Activated B cell treated with CpG ODN at 0.5 μM for 24 hours (primary cell): ENCODE results near the gene AMMECR1. TPM values are rescaled to one million over a fixed set of nuclear protein-coding genes. Genes with fewer than 3 reads are reported as not detected.

ENCODE experiments used
- ATAC-seq: fragments of 200-7000 bp; cut with Tn5 transposase; one replicate; pipeline ENCODE4 v1.10.0; 2021; ENCODE audit warnings: low read depth, mild to moderate bottlenecking, moderate library complexity
- CTCF ChIA-PET: fragments of 350-600 bp; sonication (Branson Sonifier 250); formaldehyde crosslinking; loops from one replicate; lab custom pipeline; 2021; ENCODE audit warnings: antibody characterized with exemption; lab: Charles Lee
- POLR2A ChIA-PET: fragments of 350-600 bp; sonication (Branson Sonifier 250); formaldehyde crosslinking; loops from one replicate; lab custom pipeline; 2021; ENCODE audit warnings: antibody characterized with exemption; lab: Charles Lee
- DNase-seq: peaks from one replicate; pipeline ENCODE4 v3.0.0; 2022
- H3K27ac Mint-ChIP-seq: one replicate; pipeline ENCODE4 v1.8.0; 2020; ENCODE audit warnings: mixed read lengths
- H3K27me3 Mint-ChIP-seq: one replicate; pipeline ENCODE4 v1.8.0; 2021; ENCODE audit warnings: mixed read lengths
- H3K36me3 Mint-ChIP-seq: one replicate; pipeline ENCODE4 v1.8.0; 2021; ENCODE audit warnings: low read depth, mixed read lengths
- H3K4me1 Mint-ChIP-seq: one replicate; pipeline ENCODE4 v1.8.0; 2021; ENCODE audit warnings: mixed read lengths
- H3K4me3 Mint-ChIP-seq: one replicate; pipeline ENCODE4 v1.8.0; 2020; ENCODE audit warnings: mild to moderate bottlenecking, mixed read lengths
- H3K9me3 Mint-ChIP-seq: one replicate; pipeline ENCODE4 v1.8.0; 2020; ENCODE audit warnings: mixed read lengths
- CTCF ChIP-seq: fragments of 200-600 bp; IDR thresholded peaks from one replicate; pipeline ENCODE4 v1.8.0; 2022; ENCODE audit warnings: antibody characterized with exemption, mild to moderate bottlenecking
- intact Hi-C: fragments of 100-400 bp; cut with micrococcal nuclease; formaldehyde crosslinking; loops from one replicate; pipeline ENCODE4 v1.15.1; 2024
- total RNA-seq: library from RNA; stranded (reverse); gene quantifications from 2 replicates; pipeline ENCODE4 v1.2.3, GENCODE V29; 2022

AMMECR1 gene
- total RNA-seq, 1 donor from 2014 or later = 10.8 TPM

- no peaks in the 10 kb centered on the region for H3K27me3 Mint-ChIP-seq
- ChIA-PET POLR2A (no interaction called here), CTCF (no interaction called here)
- H3K9me3 Mint-ChIP-seq = no peaks in the 10 kb centered on the region
- no peaks in the 10 kb centered on the region for H3K36me3 Mint-ChIP-seq
- DNase-seq (no peak), ATAC-seq (no peak)
- no peak overlapping the region for H3K4me3 Mint-ChIP-seq
- peaks cover 4% of the 10 kb centered on the region for H3K4me1 Mint-ChIP-seq
- no peak overlapping the region for H3K27ac Mint-ChIP-seq
- no peak for TF ChIP-seq CTCF
- intact Hi-C loops = no loop called here
These were observed 8.8 kb upstream of the AMMECR1 start for GRCh38 chrX:110326712-110327111.

DNA sequence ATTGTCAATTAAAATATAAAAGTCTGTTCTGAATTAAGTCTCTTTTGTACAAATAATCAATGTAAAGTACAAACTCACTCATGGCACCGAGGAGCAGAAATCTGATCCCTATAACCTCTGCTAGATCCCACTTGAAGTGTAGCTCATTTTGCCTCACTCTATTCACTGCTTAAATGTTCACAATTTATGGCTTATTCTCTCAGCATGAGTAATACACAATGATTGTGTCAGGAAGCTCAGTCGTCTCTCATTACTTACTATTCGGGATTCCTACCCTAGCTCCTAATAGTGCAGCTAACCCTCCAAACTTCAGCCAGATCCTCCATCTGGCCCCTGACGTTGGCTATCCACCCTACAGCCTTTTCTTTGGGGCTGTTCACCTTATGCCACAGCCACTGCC is 4.7 kb upstream of the AMMECR1 start:
- DNase-seq = no peak
- POLR2A ChIA-PET = no interaction called here
- no peaks in the 10 kb centered on the region for H3K9me3 Mint-ChIP-seq
- CTCF ChIA-PET = no interaction called here
- ATAC-seq = no peak
- H3K36me3 Mint-ChIP-seq = no peaks in the 10 kb centered on the region
- no peak for TF ChIP-seq CTCF
- no peak overlapping the region for H3K27ac Mint-ChIP-seq
- no peaks in the 10 kb centered on the region for H3K27me3 Mint-ChIP-seq
- no peak overlapping the region for H3K4me3 Mint-ChIP-seq
- intact Hi-C loops = no loop called here
- peaks cover 10% of the 10 kb centered on the region for H3K4me1 Mint-ChIP-seq

- H3K4me3 Mint-ChIP-seq = no peak overlapping the region
- no peak for TF ChIP-seq CTCF
These were observed 3.8 kb upstream of the AMMECR1 start for GRCh38 chrX:110321670-110322069.

DNA sequence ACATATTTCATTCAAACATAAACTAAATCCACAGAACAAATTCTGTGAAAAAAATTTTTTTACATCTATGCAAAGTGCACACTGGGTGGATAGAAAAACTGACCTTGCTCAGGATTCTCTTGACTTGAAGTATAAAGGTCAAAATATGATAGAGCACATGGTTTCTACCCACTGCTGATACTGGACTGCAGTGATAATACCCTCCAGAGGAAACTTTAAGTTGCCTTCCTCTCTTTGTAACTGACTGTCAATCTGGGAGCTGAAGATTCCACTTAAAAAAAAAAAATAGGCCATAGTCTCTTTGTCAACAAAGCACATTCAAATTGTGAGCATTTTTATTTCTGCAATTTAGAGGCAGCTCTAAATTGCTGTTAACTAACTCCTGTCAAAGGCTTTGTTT is 3.2 kb upstream of the AMMECR1 start:
- intact Hi-C loops = no loop called here
- ChIA-PET POLR2A (no interaction called here), CTCF (interaction anchor here (0.6 to 1.0 kb wide), 2 partner anchors 9 to 238 kb away, joined by 3 read pairs; no protein-coding TSS in a partner anchor)
- Mint-ChIP-seq H3K4me3 (no peak overlapping the region), H3K27me3 (no peaks in the 10 kb centered on the region), H3K4me1 (peaks cover 15% of the 10 kb centered on the region), H3K9me3 (no peaks in the 10 kb centered on the region), H3K36me3 (peaks cover 2% of the 10 kb centered on the region), H3K27ac (no peak overlapping the region)
- no peak for DNase-seq
- no peak for TF ChIP-seq CTCF
- ATAC-seq = no peak

More at GRCh38 chrX:110321670-110322069, 3.8 kb upstream of the AMMECR1 start:
- Mint-ChIP-seq H3K27ac (no peak overlapping the region), H3K4me1 (peaks cover 12% of the 10 kb centered on the region), H3K36me3 (peaks cover 2% of the 10 kb centered on the region), H3K27me3 (no peaks in the 10 kb centered on the region), H3K9me3 (no peaks in the 10 kb centered on the region)
- ATAC-seq (no peak), DNase-seq (no peak)
- intact Hi-C loops = no loop called here
- ChIA-PET CTCF (interaction anchor here (0.6 to 1.0 kb wide), 2 partner anchors 8 to 239 kb away, joined by 3 read pairs; no protein-coding TSS in a partner anchor), POLR2A (no interaction called here)

GRCh38 chrX:110320381-110320987 is 2.6 kb upstream of the AMMECR1 start:
- Mint-ChIP-seq H3K9me3 (no peaks in the 10 kb centered on the region), H3K27ac (no peak overlapping the region), H3K4me3 (no peak overlapping the region), H3K36me3 (peaks cover 2% of the 10 kb centered on the region), H3K4me1 (peaks cover 20% of the 10 kb centered on the region), H3K27me3 (no peaks in the 10 kb centered on the region)
- POLR2A ChIA-PET = no interaction called here
- DNase-seq (no peak), ATAC-seq (no peak)
- CTCF ChIA-PET = no interaction called here
- intact Hi-C loops = no loop called here
- no peak for TF ChIP-seq CTCF
